ENCODE data around the gene KLRF1. TPM values are rescaled to one million over a fixed set of nuclear protein-coding genes. Genes with fewer than 3 reads are reported as not detected.

KLRF1 gene
- total and polyA plus RNA-seq, 2 donors (not counting 1 experiment from before 2014, with no cell fraction given) = 1.0 to 1.7 TPM

- ChIA-PET POLR2A (no interaction called here), CTCF (no interaction called here)
- no CpG with 5 or more reads among the region's 4 CpGs for WGBS (ENCODE audit: insufficient coverage)
- no peaks in the 10 kb centered on the region for H3K27me3 Mint-ChIP-seq
- Histone ChIP-seq H3K36me3 (replicated peaks in 1 of 2; ENCODE audit: control extremely low read depth in 1 of 2, control insufficient read depth in 1 of 2, extremely low read depth in 1 of 2, insufficient read depth in 2 of 2, low read length in 1 of 2) (no peaks in the 10 kb centered on the region), H3K9me3 (ENCODE audit: control extremely low read depth in 1 of 3, control insufficient read depth in 2 of 3, insufficient read depth in 1 of 3, low read length in 2 of 3) (no peaks in the 10 kb centered on the region), H3K4me3 (ENCODE audit: control extremely low read depth in 1 of 5, extremely low read depth in 1 of 5, insufficient read depth in 1 of 5, low read depth in 2 of 5, low read length in 4 of 5) (no peak overlapping the region), H4K20me1 (ENCODE audit: control insufficient read depth, insufficient read depth, low read length, poor library complexity, severe bottlenecking) (no peaks in the 10 kb centered on the region), H3K27ac (ENCODE audit: low read length in 2 of 2) (no peak overlapping the region), H2AFZ (ENCODE audit: insufficient read depth, low read depth, low read length, poor library complexity, severe bottlenecking) (no peak overlapping the region), H3K79me2 (ENCODE audit: control insufficient read depth, insufficient read depth, low read length) (no peaks in the 10 kb centered on the region), H3K4me1 (ENCODE audit: control insufficient read depth in 2 of 2, insufficient read depth in 2 of 2, low read length in 2 of 2) (peaks cover 0 to 7% of the 10 kb centered on the region in 2 donors), H3K4me2 (replicated peaks; ENCODE audit: low read depth, low read length, poor library complexity, severe bottlenecking) (no peak overlapping the region), H3K9ac (ENCODE audit: low read length) (no peak overlapping the region), H3K27me3 (replicated peaks in 1 of 4; ENCODE audit: control extremely low read depth in 1 of 4, control insufficient read depth in 3 of 4, insufficient read depth in 4 of 4, low read length in 3 of 4) (no peaks in the 10 kb centered on the region)
- TF ChIP-seq CTCF (IDR thresholded peaks at IDR 0.05) (no peak), EZH2 (IDR thresholded peaks at IDR 0.05; ENCODE audit: borderline replicate concordance, insufficient read depth, low read depth, low read length, poor library complexity, severe bottlenecking) (no peak)
- H3K4me1 Mint-ChIP-seq = peaks cover 3% of the 10 kb centered on the region
- no peak overlapping the region for H3K27ac Mint-ChIP-seq
- DNase-seq = no peak
- intact Hi-C loops (cut with micrococcal nuclease) = no loop called here
- H3K9me3 Mint-ChIP-seq (ENCODE audit: insufficient read depth) = no peaks in the 10 kb centered on the region
- H3K4me3 Mint-ChIP-seq = no peak overlapping the region
- no peak for ATAC-seq (ENCODE audit: low read depth)
Measured at GRCh38 chr12:9888665-9889273, 61.5 kb downstream of the KLRF1 start.

Other genes with a start within 250 kb of the KLRF1 start
- gene KLRB1, start 219.6 kb upstream of the KLRF1 start, total RNA-seq = not detected in 2 replicates
- gene KLRB1, start 219.6 kb upstream of the KLRF1 start, polyA plus RNA-seq = 0.12 and 0.53 TPM in 2 replicates
- 407 and 426 TPM in 2 replicates for gene CLEC2D, start 157.8 kb upstream of the KLRF1 start, total RNA-seq
- 146 and 158 TPM in 2 replicates for gene CLEC2D, start 157.8 kb upstream of the KLRF1 start, polyA plus RNA-seq
- gene CLECL1, start 94.4 kb upstream of the KLRF1 start, total RNA-seq = 37.8 and 51.4 TPM in 2 replicates
- 18.5 and 30.7 TPM in 2 replicates for gene CLECL1, start 94.4 kb upstream of the KLRF1 start, polyA plus RNA-seq
- gene CD69, start 66.6 kb upstream of the KLRF1 start, total RNA-seq = 44.8 and 45.1 TPM in 2 replicates
- gene CD69, start 66.6 kb upstream of the KLRF1 start, polyA plus RNA-seq = 997 and 1,149 TPM in 2 replicates
- gene CLEC2B, start 41.9 kb downstream of the KLRF1 start, total RNA-seq = 30.5 and 31.6 TPM in 2 replicates
- gene CLEC2B, start 41.9 kb downstream of the KLRF1 start, polyA plus RNA-seq = 58.2 and 86.6 TPM in 2 replicates
- gene KLRF2, start 54.0 kb downstream of the KLRF1 start, total RNA-seq = not detected in 2 replicates
- gene KLRF2, start 54.0 kb downstream of the KLRF1 start, polyA plus RNA-seq = 0.36 TPM in 1 of 2 replicates, not detected in the other
- gene CLEC2A, start 104.9 kb downstream of the KLRF1 start, total RNA-seq = not detected in 2 replicates
- not detected in 2 replicates for gene CLEC2A, start 104.9 kb downstream of the KLRF1 start, polyA plus RNA-seq
- gene CLEC12A, start 143.9 kb downstream of the KLRF1 start, total RNA-seq = not detected in 2 replicates
- 0.76 and 1.0 TPM in 2 replicates for gene CLEC12A, start 143.9 kb downstream of the KLRF1 start, polyA plus RNA-seq
- not detected in 2 replicates for gene CLEC1B, start 171.6 kb downstream of the KLRF1 start, total RNA-seq
- not detected in 2 replicates for gene CLEC1B, start 171.6 kb downstream of the KLRF1 start, polyA plus RNA-seq
- gene CLEC12B, start 183.1 kb downstream of the KLRF1 start, total RNA-seq = not detected in 2 replicates
- 0.09 and 0.34 TPM in 2 replicates for gene CLEC12B, start 183.1 kb downstream of the KLRF1 start, polyA plus RNA-seq
- gene CLEC9A, start 203.2 kb downstream of the KLRF1 start, total RNA-seq = not detected in 2 replicates
- gene CLEC9A, start 203.2 kb downstream of the KLRF1 start, polyA plus RNA-seq = not detected in 2 replicates

Data from B cell (primary cell).